Chondrocyte (in vitro differentiated cells): Measurements from ENCODE around the gene SLC22A12. TPM values are rescaled to one million over a fixed set of nuclear protein-coding genes. Genes with fewer than 3 reads are reported as not detected.

Experiments used
- DNase-seq: peaks from one replicate; pipeline ENCODE4 v3.0.0; 2021; ENCODE audit warnings: mixed read lengths, low spot score
- H3K27ac Mint-ChIP-seq: one replicate; pipeline ENCODE4 v1.8.0; 2021; ENCODE audit warnings: mild to moderate bottlenecking, moderate library complexity, mixed read lengths; ENCODE audit not compliant: unreplicated experiment
- H3K27me3 Mint-ChIP-seq: 2 replicates; pipeline ENCODE4 v1.8.0; 2021; ENCODE audit warnings: low read depth, mixed read lengths
- H3K36me3 Mint-ChIP-seq: 2 replicates; pipeline ENCODE4 v1.8.0; 2021; ENCODE audit warnings: low read depth, mixed read lengths
- H3K4me1 Mint-ChIP-seq: 2 replicates; pipeline ENCODE4 v1.8.0; 2021; ENCODE audit warnings: low read depth, mild to moderate bottlenecking, mixed read lengths
- H3K4me3 Mint-ChIP-seq: one replicate; pipeline ENCODE4 v1.8.0; 2021; ENCODE audit warnings: mild to moderate bottlenecking, moderate library complexity, mixed read lengths; ENCODE audit not compliant: unreplicated experiment
- H3K9me3 Mint-ChIP-seq: 2 replicates; pipeline ENCODE4 v1.8.0; 2021; ENCODE audit warnings: low read depth, mixed read lengths
- CTCF ChIP-seq: fragments of 200-600 bp; sonication (generic); IDR thresholded peaks from 2 replicates; pipeline ENCODE4 v1.5.0; 2021; ENCODE audit warnings: antibody characterized with exemption, mild to moderate bottlenecking, moderate library complexity
- total RNA-seq: library from RNA; stranded (reverse); gene quantifications from 3 replicates; pipeline ENCODE4 v1.2.1, GENCODE V29; 2021

The SLC22A12 gene
- total RNA-seq, 1 donor from 2014 or later, result not detected

DNA sequence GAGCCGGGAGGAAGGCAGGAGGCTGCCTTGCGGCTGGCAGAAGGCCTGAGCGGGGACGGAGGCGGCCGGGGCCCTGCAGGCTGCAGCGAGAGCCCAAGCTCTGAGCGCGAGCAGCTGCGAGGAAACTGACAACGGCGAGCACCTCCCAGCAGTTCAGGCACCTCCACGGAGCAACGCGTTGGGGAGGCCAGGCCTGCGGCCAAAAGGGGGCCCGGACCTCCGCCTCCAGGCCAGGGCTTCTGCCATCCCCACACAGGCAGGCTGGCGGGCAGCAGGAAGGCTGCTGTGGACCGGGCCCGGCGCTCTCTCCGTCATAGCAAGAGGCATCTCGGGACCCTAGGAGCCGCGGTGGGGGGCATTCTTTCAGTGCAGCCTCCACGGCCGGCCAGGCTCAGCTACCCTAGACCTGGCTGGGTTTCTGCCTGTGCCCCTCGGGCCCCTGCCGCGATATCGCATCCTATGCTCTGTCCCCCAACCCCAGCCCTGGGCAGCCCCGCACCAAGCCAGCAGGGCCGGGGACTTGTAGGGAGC is 22.9 kb upstream of the SLC22A12 start:
- Mint-ChIP-seq H3K36me3 (no peaks in the 10 kb centered on the region), H3K4me3 (no peak overlapping the region), H3K9me3 (no peaks in the 10 kb centered on the region), H3K27me3 (peaks cover 14% of the 10 kb centered on the region), H3K4me1 (peaks cover 5% of the 10 kb centered on the region), H3K27ac (no peak overlapping the region)
- TF ChIP-seq CTCF, result no peak
- DNase-seq, result peak; percentile 90

- H3K9me3 Mint-ChIP-seq, result no peaks in the 10 kb centered on the region
- no peak overlapping the region for H3K4me3 Mint-ChIP-seq
- H3K36me3 Mint-ChIP-seq, result no peaks in the 10 kb centered on the region
- TF ChIP-seq CTCF, result no peak
- H3K27me3 Mint-ChIP-seq, result peaks cover 14% of the 10 kb centered on the region
- H3K4me1 Mint-ChIP-seq, result peaks cover 5% of the 10 kb centered on the region
- no peak overlapping the region for H3K27ac Mint-ChIP-seq
- DNase-seq, result peak; percentile 42
Measured at GRCh38 chr11:64568584-64569140, 22.4 kb upstream of the SLC22A12 start.

DNA sequence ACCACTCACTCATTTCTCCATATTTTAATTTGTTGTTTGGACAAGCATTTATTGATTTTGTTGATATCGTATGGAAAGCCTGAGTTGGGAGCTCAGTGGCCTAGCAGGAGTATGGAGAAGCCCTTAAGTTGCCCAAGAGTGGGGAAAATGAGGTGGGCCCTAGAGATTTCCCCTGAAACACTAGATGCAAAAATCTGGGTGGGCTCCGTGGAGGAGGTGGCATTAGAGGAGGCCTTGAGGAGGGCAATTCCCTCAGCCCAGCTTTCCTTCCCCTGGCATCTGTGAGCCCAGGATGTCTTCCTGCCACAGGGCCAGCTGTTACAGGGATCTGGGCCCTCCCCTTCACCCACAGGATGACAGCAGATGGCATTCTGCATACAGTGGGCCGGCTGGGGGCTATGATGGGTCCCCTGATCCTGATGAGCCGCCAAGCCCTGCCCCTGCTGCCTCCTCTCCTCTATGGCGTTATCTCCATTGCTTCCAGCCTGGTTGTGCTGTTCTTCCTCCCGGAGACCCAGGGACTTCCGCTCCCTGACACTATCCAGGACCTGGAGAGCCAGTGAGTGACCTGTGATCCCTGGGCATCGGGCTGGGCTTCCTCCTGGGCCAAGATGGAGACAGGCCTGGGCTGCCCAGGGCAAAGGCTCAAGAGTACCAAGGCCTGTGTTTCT is 21.6 kb upstream of the SLC22A12 start:
- H3K36me3 Mint-ChIP-seq, result no peaks in the 10 kb centered on the region
- H3K27ac Mint-ChIP-seq, result no peak overlapping the region
- H3K4me3 Mint-ChIP-seq, result no peak overlapping the region

DNA sequence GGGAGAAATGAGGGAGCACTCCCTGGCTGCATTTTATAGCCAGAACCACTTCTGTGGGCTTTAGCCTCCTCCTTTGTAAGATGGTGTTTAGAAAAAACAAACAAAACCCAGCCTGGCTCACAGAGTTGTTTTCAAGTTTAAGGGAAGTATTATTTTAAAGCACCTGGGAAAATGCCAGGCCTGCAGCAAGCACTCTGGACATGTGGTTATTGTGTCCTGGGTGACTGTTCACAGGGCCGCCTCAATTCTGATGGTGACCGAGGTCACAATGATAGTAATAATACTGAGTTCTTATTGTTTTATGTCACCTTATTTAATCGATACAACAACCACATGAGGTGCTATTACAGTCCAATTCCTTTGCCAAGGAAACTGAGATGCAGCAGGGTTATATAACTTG is 20.7 kb upstream of the SLC22A12 start:
- no peak for TF ChIP-seq CTCF
- H3K27ac Mint-ChIP-seq, result no peak overlapping the region
- peaks cover 5% of the 10 kb centered on the region for H3K4me1 Mint-ChIP-seq
- no peaks in the 10 kb centered on the region for H3K9me3 Mint-ChIP-seq
- no peaks in the 10 kb centered on the region for H3K36me3 Mint-ChIP-seq
- H3K4me3 Mint-ChIP-seq, result no peak overlapping the region
- no peak for DNase-seq
- peaks cover 21% of the 10 kb centered on the region for H3K27me3 Mint-ChIP-seq

More for the DNA sequence above, 21.6 kb upstream of the SLC22A12 start:
- Mint-ChIP-seq H3K4me1 (peaks cover 5% of the 10 kb centered on the region), H3K27me3 (peaks cover 19% of the 10 kb centered on the region), H3K9me3 (no peaks in the 10 kb centered on the region)
- TF ChIP-seq CTCF, result no peak
- DNase-seq, result peak; percentile 68

DNA sequence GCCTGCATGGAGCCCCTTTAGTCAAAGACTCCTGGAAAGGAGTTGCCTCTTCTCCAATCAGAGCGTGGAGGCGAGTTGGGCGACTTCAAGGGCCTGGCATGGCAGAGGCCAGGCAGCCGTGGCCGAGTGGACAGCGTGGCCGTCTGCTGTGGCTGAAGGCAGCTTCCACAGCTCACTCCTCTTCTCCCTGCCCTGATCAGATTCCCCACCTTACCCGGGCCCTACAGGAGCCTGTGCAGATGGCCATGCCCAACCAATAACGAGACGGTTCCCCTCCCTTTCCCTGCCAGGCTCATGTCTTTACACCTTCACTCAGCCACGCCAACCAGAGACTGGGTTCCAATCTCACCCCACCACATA is 20.0 kb upstream of the SLC22A12 start:
- peaks cover 24% of the 10 kb centered on the region for H3K27me3 Mint-ChIP-seq
- peaks cover 5% of the 10 kb centered on the region for H3K4me1 Mint-ChIP-seq
- H3K9me3 Mint-ChIP-seq, result no peaks in the 10 kb centered on the region
- peak; percentile 76 for DNase-seq
- no peaks in the 10 kb centered on the region for H3K36me3 Mint-ChIP-seq
- H3K4me3 Mint-ChIP-seq, result no peak overlapping the region
- TF ChIP-seq CTCF, result no peak
- no peak overlapping the region for H3K27ac Mint-ChIP-seq
